Endothelial cell (in vitro differentiated cells): ENCODE results near the gene TMBIM1. TPM values are rescaled to one million over a fixed set of nuclear protein-coding genes. Genes with fewer than 3 reads are reported as not detected.
A peak's percentile ranks its signal among the peaks of the same experiment; 100 is the strongest.

ENCODE experiments used
- DNase-seq: peaks from one replicate; pipeline ENCODE4 v3.0.0; 2021; ENCODE audit warnings: low spot score
- H3K27ac Mint-ChIP-seq: one replicate; pipeline ENCODE4 v1.8.0; 2021; ENCODE audit warnings: mixed read lengths, inconsistent platforms; ENCODE audit not compliant: unreplicated experiment
- H3K27me3 Mint-ChIP-seq: one replicate; pipeline ENCODE4 v1.8.0; 2021; ENCODE audit warnings: mild to moderate bottlenecking, moderate library complexity, mixed read lengths, inconsistent platforms; ENCODE audit not compliant: unreplicated experiment
- H3K36me3 Mint-ChIP-seq: one replicate; pipeline ENCODE4 v1.8.0; 2021; ENCODE audit warnings: mild to moderate bottlenecking, low read depth, mixed read lengths, inconsistent platforms; ENCODE audit not compliant: unreplicated experiment
- H3K4me1 Mint-ChIP-seq: one replicate; pipeline ENCODE4 v1.8.0; 2021; ENCODE audit warnings: mild to moderate bottlenecking, mixed read lengths, inconsistent platforms; ENCODE audit not compliant: unreplicated experiment
- H3K4me3 Mint-ChIP-seq: one replicate; pipeline ENCODE4 v1.8.0; 2021; ENCODE audit warnings: mild to moderate bottlenecking, mixed read lengths, inconsistent platforms; ENCODE audit not compliant: unreplicated experiment
- H3K9me3 Mint-ChIP-seq: one replicate; pipeline ENCODE4 v1.8.0; 2021; ENCODE audit warnings: mixed read lengths, inconsistent platforms; ENCODE audit not compliant: unreplicated experiment
- CTCF ChIP-seq: fragments of 200-600 bp; sonication (generic); IDR thresholded peaks from one replicate; pipeline ENCODE4 v1.5.0; 2021; ENCODE audit warnings: antibody characterized with exemption; ENCODE audit not compliant: unreplicated experiment
- total RNA-seq: library from RNA; stranded (reverse); fragmentation: NEBNext Ultra II Directional; extraction: Animal tissue kit (Norgen Biotek cat#: 25700); gene quantifications from one replicate; pipeline ENCODE4 v1.2.1, GENCODE V29; 2021; ENCODE audit not compliant: unreplicated experiment

Gene TMBIM1
- total RNA-seq, 1 donor from 2014 or later: 78.5 TPM

GRCh38 chr2:218285604-218286003 is 6.7 kb downstream of the TMBIM1 start:
- no peak overlapping the region for H3K4me3 Mint-ChIP-seq
- H3K36me3 Mint-ChIP-seq: peaks cover 18% of the 10 kb centered on the region
- TF ChIP-seq CTCF: no peak
- H3K9me3 Mint-ChIP-seq: no peaks in the 10 kb centered on the region
- H3K27ac Mint-ChIP-seq: no peak overlapping the region
- no peak for DNase-seq
- peaks cover 14% of the 10 kb centered on the region for H3K27me3 Mint-ChIP-seq
- peaks cover 41% of the 10 kb centered on the region for H3K4me1 Mint-ChIP-seq

GRCh38 chr2:218284106-218284811 is 8.0 kb downstream of the TMBIM1 start:
- DNase-seq: no peak
- H3K4me3 Mint-ChIP-seq: no peak overlapping the region
- H3K27me3 Mint-ChIP-seq: peaks cover 12% of the 10 kb centered on the region
- H3K9me3 Mint-ChIP-seq: no peaks in the 10 kb centered on the region
- no peak overlapping the region for H3K27ac Mint-ChIP-seq
- peaks cover 30% of the 10 kb centered on the region for H3K4me1 Mint-ChIP-seq
- no peak for TF ChIP-seq CTCF
- peaks cover 20% of the 10 kb centered on the region for H3K36me3 Mint-ChIP-seq

- Mint-ChIP-seq H3K9me3 (no peaks in the 10 kb centered on the region), H3K4me1 (peaks cover 20% of the 10 kb centered on the region), H3K4me3 (no peak overlapping the region), H3K27me3 (peaks cover 15% of the 10 kb centered on the region), H3K27ac (no peak overlapping the region), H3K36me3 (peaks cover 30% of the 10 kb centered on the region)
- TF ChIP-seq CTCF: no peak
- no peak for DNase-seq
Measured at GRCh38 chr2:218282173-218282991, 9.9 kb downstream of the TMBIM1 start.

GRCh38 chr2:218281449-218281848 is 10.9 kb downstream of the TMBIM1 start:
- Mint-ChIP-seq H3K27ac (peak overlapping the region; percentile 14), H3K4me3 (no peak overlapping the region), H3K27me3 (peaks cover 15% of the 10 kb centered on the region), H3K9me3 (no peaks in the 10 kb centered on the region), H3K4me1 (peaks cover 10% of the 10 kb centered on the region), H3K36me3 (peaks cover 34% of the 10 kb centered on the region)
- TF ChIP-seq CTCF: no peak
- no peak for DNase-seq
